HepG2 (cell line): ENCODE data around the gene FCER1G. TPM values are rescaled to one million over a fixed set of nuclear protein-coding genes. Genes with fewer than 3 reads are reported as not detected.

Experiments used
- AKNA ChIP-seq: sonication (generic); formaldehyde crosslinking; IDR thresholded peaks from 2 replicates; pipeline ENCODE4 v1.4.0; 2020; ENCODE audit warnings: missing genetic modification reagents, borderline replicate concordance
- HNF1A ChIP-seq, 2 experiments: sonication (generic) in 1 of 2; formaldehyde crosslinking in 1 of 2; IDR thresholded peaks; 2 replicates each; pipeline versions ENCODE4 v1.4.0 to v1.6.1; 2016 to 2020; ENCODE audit warnings: borderline replicate concordance in 1 of 2, low read depth in 1 of 2, mild to moderate bottlenecking in 1 of 2, missing genetic modification reagents in 1 of 2
- MXD4 ChIP-seq: IDR thresholded peaks from 2 replicates; pipeline ENCODE4 v1.6.1; 2016; ENCODE audit warnings: mild to moderate bottlenecking, missing biosample characterization, missing genetic modification reagents
- RARG ChIP-seq: sonication (generic); formaldehyde crosslinking; IDR thresholded peaks from 2 replicates; pipeline ENCODE4 v1.4.0; 2020; ENCODE audit warnings: low read depth, mild to moderate bottlenecking, missing genetic modification reagents
- SMC3 ChIP-seq: IDR thresholded peaks from 2 replicates; pipeline ENCODE4 v1.6.1; 2011; ENCODE audit warnings: low read length, improper control_type of control experiment
- SNAPC4 ChIP-seq: sonication (generic); formaldehyde crosslinking; IDR thresholded peaks from 2 replicates; pipeline ENCODE4 v1.4.0; 2020; ENCODE audit warnings: mild to moderate bottlenecking, missing genetic modification reagents
- TOE1 ChIP-seq: sonication (generic); formaldehyde crosslinking; IDR thresholded peaks from 2 replicates; pipeline ENCODE4 v1.4.0; 2020; ENCODE audit warnings: mild to moderate bottlenecking, missing genetic modification reagents
- ZNF326 ChIP-seq: sonication (generic); formaldehyde crosslinking; IDR thresholded peaks from 2 replicates; pipeline ENCODE4 v1.4.0; 2020; ENCODE audit warnings: missing genetic modification reagents, borderline replicate concordance
- polyA plus RNA-seq, 8 experiments: library from polyadenylated mRNA; depleted of rRNA in 3 of 8; stranded (reverse) in 7 of 8; unstranded in 1 of 8; fragments of >200 nt; fragmentation: Illumina TruSeq in 4 of 8; extraction: Trizol in 4 of 8; gene quantifications; 2 replicates each; pipeline versions ENCODE4 v1.2.1 to v1.2.3, GENCODE V29; 2011 to 2016; ENCODE audit warnings: low read depth in 4 of 8, missing spikeins in 1 of 8, mixed read lengths in 1 of 8; ENCODE audit not compliant: insufficient read depth in 1 of 8
- total RNA-seq, 5 experiments: library from RNA; depleted of rRNA; stranded (reverse); fragments of >200 nt; fragmentation: Illumina TruSeq; extraction: Trizol; gene quantifications; 2 replicates each; pipeline ENCODE4 v1.2.3, GENCODE V29; 2016; ENCODE audit warnings: low read depth in 1 of 5
- TF ChIP-seq, protein P1 (sequence below): sonication (generic); formaldehyde crosslinking; conservative IDR thresholded peaks from 2 replicates; pipeline ENCODE4 v1.8.0; 2022; ENCODE audit warnings: low read depth, missing genetic modification reagents
- TF ChIP-seq, protein P2 (sequence below): sonication (generic); formaldehyde crosslinking; IDR thresholded peaks from 2 replicates; pipeline ENCODE4 v1.5.1; 2020; ENCODE audit warnings: missing genetic modification reagents, mild to moderate bottlenecking, borderline replicate concordance

FCER1G gene
- total and polyA plus RNA-seq, 2 of the 13 experiments (the other 11 are each of a cell fraction or from before 2014, with no cell fraction given) = 1.3 to 6.4 TPM

- TF ChIP-seq AKNA (CRISPR knock-in tag) = no peak
- no peak for TF ChIP-seq TOE1 (CRISPR knock-in tag)
- TF ChIP-seq SNAPC4 = no peak
- TF ChIP-seq SMC3 = no peak
- TF ChIP-seq, protein P1, sequence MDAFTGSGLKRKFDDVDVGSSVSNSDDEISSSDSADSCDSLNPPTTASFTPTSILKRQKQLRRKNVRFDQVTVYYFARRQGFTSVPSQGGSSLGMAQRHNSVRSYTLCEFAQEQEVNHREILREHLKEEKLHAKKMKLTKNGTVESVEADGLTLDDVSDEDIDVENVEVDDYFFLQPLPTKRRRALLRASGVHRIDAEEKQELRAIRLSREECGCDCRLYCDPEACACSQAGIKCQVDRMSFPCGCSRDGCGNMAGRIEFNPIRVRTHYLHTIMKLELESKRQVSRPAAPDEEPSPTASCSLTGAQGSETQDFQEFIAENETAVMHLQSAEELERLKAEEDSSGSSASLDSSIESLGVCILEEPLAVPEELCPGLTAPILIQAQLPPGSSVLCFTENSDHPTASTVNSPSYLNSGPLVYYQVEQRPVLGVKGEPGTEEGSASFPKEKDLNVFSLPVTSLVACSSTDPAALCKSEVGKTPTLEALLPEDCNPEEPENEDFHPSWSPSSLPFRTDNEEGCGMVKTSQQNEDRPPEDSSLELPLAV (CRISPR knock-in tag) = no peak
- TF ChIP-seq ZNF326 = no peak
- no peak for TF ChIP-seq MXD4
- TF ChIP-seq, protein P2, sequence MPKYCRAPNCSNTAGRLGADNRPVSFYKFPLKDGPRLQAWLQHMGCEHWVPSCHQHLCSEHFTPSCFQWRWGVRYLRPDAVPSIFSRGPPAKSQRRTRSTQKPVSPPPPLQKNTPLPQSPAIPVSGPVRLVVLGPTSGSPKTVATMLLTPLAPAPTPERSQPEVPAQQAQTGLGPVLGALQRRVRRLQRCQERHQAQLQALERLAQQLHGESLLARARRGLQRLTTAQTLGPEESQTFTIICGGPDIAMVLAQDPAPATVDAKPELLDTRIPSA (CRISPR knock-in tag) = no peak
- no peak for TF ChIP-seq HNF1A (IDR thresholded peaks at IDR 0.05; ENCODE audit: low read depth)
- no peak for TF ChIP-seq HNF1A (CRISPR knock-in tag; IDR thresholded peaks at IDR 0.05; ENCODE audit: borderline replicate concordance)
- TF ChIP-seq RARG (CRISPR knock-in tag) = no peak
Measured at GRCh38 chr1:161238039-161238473, 23.0 kb downstream of the FCER1G start, which contains the start of gene NR1I3 (continued).
